Measurements from ENCODE around the gene CCDC88B.

CCDC88B gene

GRCh38 chr11:64359712-64360445 is 19.9 kb downstream of the CCDC88B start:
- DNase-seq (ENCODE audit: low read depth) = no peak

GRCh38 chr11:64360448-64360921 is 20.5 kb downstream of the CCDC88B start:
- no peak for DNase-seq (ENCODE audit: low read depth)

DNA sequence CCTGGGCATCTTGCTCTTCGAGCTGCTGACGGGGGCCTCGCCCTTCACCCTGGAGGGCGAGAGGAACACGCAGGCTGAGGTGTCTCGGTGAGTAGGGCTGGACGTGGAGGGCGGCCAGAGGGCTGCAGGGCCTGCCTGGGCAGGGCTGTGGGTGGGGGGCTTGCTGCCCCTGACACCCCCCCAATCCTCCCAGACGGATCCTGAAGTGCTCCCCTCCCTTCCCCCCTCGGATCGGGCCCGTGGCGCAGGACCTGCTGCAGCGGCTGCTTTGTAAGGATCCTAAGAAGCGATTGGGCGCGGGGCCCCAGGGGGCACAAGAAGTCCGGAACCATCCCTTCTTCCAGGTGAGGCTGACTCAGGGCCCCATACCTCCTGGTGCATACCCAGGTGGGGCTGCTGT is 21.7 kb downstream of the CCDC88B start:
- DNase-seq (ENCODE audit: low read depth) = no peak

DNA sequence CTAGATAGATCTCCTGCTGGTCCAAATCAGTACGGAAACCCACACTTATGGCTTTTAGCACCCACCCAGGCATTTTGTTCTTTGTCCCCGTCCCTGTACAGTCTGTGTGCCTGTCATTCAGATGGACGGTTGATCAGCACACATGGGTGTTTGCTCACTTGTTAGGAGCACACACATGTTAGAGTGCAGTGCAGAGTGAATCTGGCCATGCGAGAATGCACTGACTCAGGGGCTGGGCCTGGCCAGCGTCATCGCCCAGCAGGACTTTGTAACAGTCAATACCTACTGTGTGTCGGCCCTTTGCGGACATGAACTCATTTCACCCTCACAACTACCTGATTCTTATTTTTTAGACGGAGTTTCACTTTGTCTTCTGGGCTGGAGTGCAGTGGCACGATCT is 22.3 kb downstream of the CCDC88B start:
- no peak for DNase-seq (ENCODE audit: low read depth)

DNA sequence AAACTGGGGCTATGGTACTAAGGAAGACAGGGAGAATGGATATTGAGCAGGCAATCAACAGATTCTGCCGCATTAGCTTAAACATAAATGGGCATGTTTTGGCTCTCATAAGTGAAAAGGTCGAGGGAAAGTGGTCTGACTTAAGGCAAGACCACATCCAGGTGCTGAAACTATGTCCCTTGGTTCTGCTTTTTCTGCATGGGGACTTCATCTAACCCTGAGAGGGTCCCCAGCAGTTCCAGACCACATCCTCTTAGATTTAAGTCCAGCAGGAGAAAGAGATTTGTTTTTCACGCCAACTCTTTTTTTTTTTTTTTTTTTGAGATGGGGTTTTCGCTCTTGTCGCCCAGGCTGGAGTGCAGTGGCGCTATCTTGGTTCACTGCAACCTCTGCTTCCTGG is 24.4 kb downstream of the CCDC88B start:
- no peak for DNase-seq (ENCODE audit: low read depth)

- no peak for DNase-seq (ENCODE audit: low read depth)
These were observed 24.9 kb downstream of the CCDC88B start for GRCh38 chr11:64364911-64365310.

GRCh38 chr11:64366751-64367150 is 26.7 kb downstream of the CCDC88B start:
- DNase-seq (ENCODE audit: low read depth) = no peak

- no peak for DNase-seq (ENCODE audit: low read depth)
These were observed 28.1 kb downstream of the CCDC88B start for GRCh38 chr11:64367931-64368672.

- no peak for DNase-seq (ENCODE audit: low read depth)
These were observed 28.7 kb downstream of the CCDC88B start for GRCh38 chr11:64368673-64369074.

- DNase-seq (ENCODE audit: low read depth) = no peak
These were observed 29.7 kb downstream of the CCDC88B start for GRCh38 chr11:64369440-64370421.

DNA sequence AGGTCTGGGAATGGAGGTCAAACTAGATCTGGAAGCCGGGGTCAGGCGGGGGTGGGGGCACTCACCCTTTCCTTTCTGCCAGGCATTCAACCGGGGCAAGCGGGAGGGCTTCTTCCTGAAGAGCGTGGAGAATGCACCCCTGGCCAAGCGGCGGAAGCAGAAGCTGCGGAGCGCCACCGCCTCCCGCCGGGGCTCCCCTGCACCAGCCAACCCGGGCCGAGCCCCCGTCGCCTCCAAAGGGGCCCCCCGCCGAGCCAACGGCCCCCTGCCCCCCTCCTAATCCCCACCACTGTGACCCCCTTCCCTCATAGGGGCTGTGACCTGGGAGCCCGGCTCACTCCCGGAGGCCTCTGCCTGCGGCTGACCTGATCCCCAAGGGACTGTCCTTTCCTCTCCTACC is 31.2 kb downstream of the CCDC88B start:
- no peak for DNase-seq (ENCODE audit: low read depth)

DNA sequence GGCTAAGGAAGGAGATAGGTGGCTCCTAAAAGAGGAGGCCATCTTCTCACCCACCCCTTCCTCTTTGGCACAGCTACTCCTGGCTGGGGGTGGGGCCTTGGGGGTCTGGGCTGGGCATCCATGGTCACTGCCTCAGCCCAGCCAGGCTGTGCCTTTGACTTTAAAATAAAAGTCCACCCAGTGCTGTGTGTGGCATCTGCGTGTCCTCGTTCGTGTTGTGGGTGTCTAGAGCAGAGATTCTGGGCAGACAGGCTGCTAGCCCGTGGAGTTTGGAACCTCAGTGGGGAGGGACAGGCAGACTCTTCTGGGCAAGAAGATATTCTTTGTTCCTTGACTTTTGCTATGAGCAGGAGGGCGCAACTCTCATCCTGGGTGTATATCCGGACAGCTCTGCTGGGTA is 32.0 kb downstream of the CCDC88B start:
- no peak for DNase-seq (ENCODE audit: low read depth)

DNA sequence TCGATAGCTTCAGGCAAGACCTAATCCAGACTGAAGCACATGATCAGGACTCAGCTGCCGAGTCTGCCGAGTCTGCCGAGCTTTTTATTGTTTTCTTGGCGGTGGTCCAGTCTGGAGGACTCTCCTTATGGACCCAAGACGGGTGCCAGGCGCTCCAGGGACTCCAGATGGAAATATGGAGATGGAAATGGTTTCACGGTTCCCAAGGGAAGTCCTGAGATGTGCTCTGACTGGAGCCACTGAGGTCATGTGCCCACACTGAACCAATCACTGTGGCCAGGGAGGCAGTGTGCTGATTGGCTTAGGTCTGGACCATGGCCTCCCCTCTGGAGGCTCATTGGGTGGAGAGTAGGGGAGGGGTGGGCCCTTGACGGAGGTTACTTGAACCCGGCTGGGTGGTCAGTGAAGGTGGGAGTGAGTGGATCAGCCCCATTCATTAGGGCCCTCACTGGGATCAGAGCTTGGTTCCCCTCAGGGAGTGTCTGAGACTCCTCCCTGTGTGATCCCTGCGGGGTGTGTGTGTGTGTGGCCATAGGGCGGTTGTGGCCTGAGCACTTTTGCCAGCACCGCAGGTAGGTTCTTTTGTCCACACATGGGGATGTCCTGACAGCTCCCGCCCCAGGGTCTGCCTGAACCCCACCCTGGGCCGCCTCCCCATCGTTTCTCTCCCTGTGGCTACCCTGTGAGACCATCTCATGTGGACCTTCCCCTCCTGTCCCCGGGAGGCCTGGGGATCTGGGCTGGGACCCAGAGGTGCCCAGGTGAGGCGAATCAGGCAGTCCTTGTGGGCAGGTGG is 33.0 kb downstream of the CCDC88B start:
- no peak for DNase-seq (ENCODE audit: low read depth)

- no peak for DNase-seq (ENCODE audit: low read depth)
These were observed 33.6 kb downstream of the CCDC88B start for GRCh38 chr11:64373598-64373974.

DNA sequence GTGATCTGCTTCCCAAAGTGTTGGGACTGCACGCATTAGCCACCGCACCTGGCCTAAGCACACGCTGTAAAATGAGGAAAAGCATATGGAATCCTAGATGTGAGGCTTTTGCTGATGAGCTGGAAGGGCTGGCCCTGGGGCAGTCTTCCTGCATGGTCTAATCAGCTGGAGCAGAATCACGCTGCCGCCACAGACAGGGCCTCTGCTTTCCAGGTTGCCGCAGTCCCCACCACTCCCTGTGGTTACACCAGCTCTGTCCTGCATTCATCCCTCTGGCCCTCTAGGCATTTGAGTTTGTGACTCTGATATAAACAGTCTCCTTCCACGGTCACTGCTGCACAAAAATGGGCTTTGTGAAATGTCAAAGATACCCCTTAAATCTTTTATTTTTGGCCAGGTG is 36.1 kb downstream of the CCDC88B start:
- DNase-seq (ENCODE audit: low read depth) = no peak

DNA sequence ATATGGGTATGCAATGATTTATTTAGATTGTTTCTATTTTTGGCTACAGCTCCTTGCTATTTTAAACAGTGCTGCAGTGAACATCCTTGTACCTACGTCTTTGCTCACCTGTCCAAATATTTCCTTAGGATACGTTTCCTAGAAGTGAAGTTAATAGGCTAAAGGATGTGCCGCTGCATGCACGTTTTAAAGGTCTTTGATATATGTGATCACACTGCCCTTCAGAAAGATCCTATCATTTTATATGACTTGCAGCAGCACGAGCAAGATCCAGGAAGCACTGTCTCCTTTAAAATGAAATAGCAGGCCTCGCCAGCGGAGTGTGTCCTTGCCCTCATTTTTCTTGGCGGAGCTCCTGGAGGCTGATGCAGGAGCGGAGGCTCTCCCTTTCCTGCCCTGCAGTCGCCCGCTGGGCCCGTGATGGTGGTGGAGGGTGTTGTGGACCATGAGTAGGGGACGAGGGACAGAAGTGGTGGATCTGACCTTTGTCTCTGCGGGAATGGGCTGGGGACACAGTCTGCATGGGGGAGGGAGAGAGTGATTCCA is 38.4 kb downstream of the CCDC88B start:
- no peak for DNase-seq (ENCODE audit: low read depth)

- DNase-seq (ENCODE audit: low read depth) = no peak
These were observed 39.2 kb downstream of the CCDC88B start for GRCh38 chr11:64379160-64379559.

DNA sequence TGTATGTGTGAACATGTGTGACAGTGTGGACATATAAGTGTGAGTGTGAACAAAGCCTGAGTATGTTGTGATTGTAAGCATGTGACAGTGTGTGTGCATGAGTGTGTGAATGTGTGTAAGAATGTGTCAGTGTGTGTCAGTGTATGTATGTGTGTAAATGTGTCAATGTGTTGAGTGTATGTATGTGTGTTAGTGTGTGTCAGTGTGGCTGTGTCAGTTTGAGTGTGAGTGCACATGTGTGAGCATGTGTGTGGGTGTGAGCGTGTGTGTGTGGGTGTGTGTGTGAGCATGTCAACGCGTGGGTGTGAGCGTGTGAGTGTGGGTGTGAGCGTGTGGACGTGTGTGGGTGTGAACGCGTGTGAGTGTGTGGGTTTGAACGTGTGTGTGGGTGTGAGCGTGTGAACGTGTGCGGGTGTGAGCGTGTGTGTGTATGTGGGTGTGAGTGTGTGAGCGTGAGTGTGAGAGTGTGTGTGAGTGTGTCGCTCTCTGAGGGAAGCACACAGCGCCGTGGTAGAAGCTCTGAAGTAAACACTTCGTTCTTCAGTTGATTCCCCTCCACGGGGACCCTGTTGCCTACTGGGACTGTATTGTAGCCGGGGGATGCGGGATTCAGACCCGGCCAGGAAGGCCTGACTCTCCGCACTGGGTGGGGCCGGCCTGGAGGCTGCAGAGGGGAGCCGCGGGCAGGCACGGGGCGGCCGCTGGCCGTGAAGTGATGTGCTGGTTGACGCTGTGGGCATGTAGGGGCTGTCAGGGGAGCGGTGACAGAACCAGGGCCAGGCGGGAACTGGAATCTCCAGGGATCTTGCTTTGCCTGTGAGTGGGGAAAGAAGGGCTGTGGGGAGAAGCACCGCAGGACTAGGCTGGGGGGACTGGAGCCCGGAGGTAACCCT is 40.1 kb downstream of the CCDC88B start:
- no peak for DNase-seq (ENCODE audit: low read depth)

GRCh38 chr11:64381350-64381749 is 41.3 kb downstream of the CCDC88B start:
- no peak for DNase-seq (ENCODE audit: low read depth)

- DNase-seq (ENCODE audit: low read depth) = no peak
These were observed 42.0 kb downstream of the CCDC88B start for GRCh38 chr11:64382047-64382446.

All from stimulated activated CD8-positive, alpha-beta memory T cell treated with anti-CD3 and anti-CD28 coated beads, Interleukin-15, amount 100 ng/mL, for 24 hours (primary cell).